OCI-LY7 (cell line): Measurements from ENCODE around the gene SDC4. TPM values are rescaled to one million over a fixed set of nuclear protein-coding genes. Genes with fewer than 3 reads are reported as not detected.
A peak's percentile ranks its signal among the peaks of the same experiment; 100 is the strongest.

Experiments
- BruUV-seq: library from RNA; stranded (reverse); fragments of 400-500 nt; replicated peaks from 2 replicates; lab custom pipeline; 2021; lab: Mats Ljungman, UMichigan
- CTCF ChIA-PET: fragments of 300-600 bp; sonication (Branson Sonifier 250); formaldehyde crosslinking; loops from one replicate; lab custom pipeline; 2022; ENCODE audit warnings: antibody characterized with exemption; ENCODE audit not compliant: unreplicated experiment; lab: Charles Lee
- POLR2A ChIA-PET: fragments of 300-600 bp; sonication (Branson Sonifier 250); formaldehyde crosslinking; loops from one replicate; lab custom pipeline; 2022; ENCODE audit warnings: antibody characterized with exemption; lab: Charles Lee
- DNase-seq: peaks from one replicate; pipeline ENCODE4 v3.0.0-alpha.2; 2015; ENCODE audit warnings: low spot score
- H2AFZ ChIP-seq: fragments of 200-600 bp; sonication (generic), shearing (Covaris generic); 2 replicates; pipeline ENCODE4 v1.6.1; 2014; ENCODE audit warnings: mild to moderate bottlenecking, antibody characterized with exemption, low read length, moderate library complexity
- H3K27ac ChIP-seq: fragments of 200-600 bp; sonication (generic); 2 replicates; pipeline ENCODE4 v1.5.1; 2014; ENCODE audit warnings: mixed run types, low read depth, mild to moderate bottlenecking, moderate library complexity, low read length, inconsistent platforms; ENCODE audit not compliant: poor library complexity, severe bottlenecking
- H3K36me3 ChIP-seq: fragments of 200-600 bp; sonication (generic); 2 replicates; pipeline ENCODE4 v1.6.1; 2014; ENCODE audit warnings: mild to moderate bottlenecking, antibody characterized with exemption, low read length, moderate library complexity, mixed read lengths; ENCODE audit not compliant: insufficient read depth
- H3K4me1 ChIP-seq: fragments of 200-600 bp; sonication (generic); 2 replicates; pipeline ENCODE4 v1.5.1; 2014; ENCODE audit warnings: mild to moderate bottlenecking, low read length; ENCODE audit not compliant: insufficient read depth, poor library complexity, severe bottlenecking
- H3K4me2 ChIP-seq: fragments of 200-600 bp; sonication (generic); 2 replicates; pipeline ENCODE4 v1.6.1; 2014; ENCODE audit warnings: mild to moderate bottlenecking, low read length
- H3K4me3 ChIP-seq: fragments of 200-600 bp; sonication (generic); 2 replicates; pipeline ENCODE4 v1.5.1; 2014; ENCODE audit warnings: mild to moderate bottlenecking, low read depth, low read length; ENCODE audit not compliant: poor library complexity, severe bottlenecking
- H3K79me2 ChIP-seq: fragments of 200-600 bp; sonication (generic); 2 replicates; pipeline ENCODE4 v1.6.1; 2016; ENCODE audit warnings: low read depth, mild to moderate bottlenecking, low read length, moderate library complexity, mixed read lengths; ENCODE audit not compliant: insufficient read depth
- H3K9me2 ChIP-seq: fragments of 200-600 bp; sonication (generic); 2 replicates; pipeline ENCODE4 v1.6.1; 2016; ENCODE audit warnings: mild to moderate bottlenecking, low read length, mixed read lengths; ENCODE audit not compliant: insufficient read depth
- H3K9me3 ChIP-seq: fragments of 200-600 bp; sonication (generic); 2 replicates; pipeline ENCODE4 v1.6.1; 2014; ENCODE audit warnings: mild to moderate bottlenecking, mixed run types, low read length, mixed read lengths
- H4K20me1 ChIP-seq: fragments of 200-600 bp; sonication (generic); 2 replicates; pipeline ENCODE4 v1.6.1; 2014; ENCODE audit warnings: mild to moderate bottlenecking, antibody characterized with exemption, low read length, moderate library complexity, mixed read lengths; ENCODE audit not compliant: insufficient read depth
- EZH2phosphoT487 ChIP-seq: fragments of 200-600 bp; sonication (generic); IDR thresholded peaks from 2 replicates; pipeline ENCODE4 v1.6.1; 2018; ENCODE audit warnings: low read depth, borderline replicate concordance, mild to moderate bottlenecking, mixed run types, antibody characterized with exemption, low read length, moderate library complexity, mixed read lengths
- intact Hi-C: fragments of 100-400 bp; cut with micrococcal nuclease; formaldehyde crosslinking; loops from one replicate; pipeline ENCODE4 v1.10.0; 2022; ENCODE audit not compliant: unreplicated experiment
- total RNA-seq, 2 experiments: library from RNA; depleted of rRNA in 1 of 2; stranded (reverse); fragments of >200 nt in 1 of 2; shearing (Covaris generic) in 1 of 2; gene quantifications; 2 replicates each; pipeline ENCODE4 v1.2.3, GENCODE V29; 2014 to 2022
- TF ChIP-seq, protein P1 (sequence below): fragments of 200-600 bp; sonication (generic); conservative IDR thresholded peaks from 2 replicates; pipeline ENCODE4 v1.5.1; 2014; ENCODE audit warnings: mild to moderate bottlenecking, antibody characterized with exemption, low read length, moderate library complexity, mixed read lengths

The SDC4 gene
- total RNA-seq, 2 experiments from 2014 or later = not detected

- Histone ChIP-seq H3K79me2 (no peaks in the 10 kb centered on the region), H3K4me2 (no peak overlapping the region)
Measured at GRCh38 chr20:45328451-45328850, 19.8 kb downstream of the SDC4 start.

DNA sequence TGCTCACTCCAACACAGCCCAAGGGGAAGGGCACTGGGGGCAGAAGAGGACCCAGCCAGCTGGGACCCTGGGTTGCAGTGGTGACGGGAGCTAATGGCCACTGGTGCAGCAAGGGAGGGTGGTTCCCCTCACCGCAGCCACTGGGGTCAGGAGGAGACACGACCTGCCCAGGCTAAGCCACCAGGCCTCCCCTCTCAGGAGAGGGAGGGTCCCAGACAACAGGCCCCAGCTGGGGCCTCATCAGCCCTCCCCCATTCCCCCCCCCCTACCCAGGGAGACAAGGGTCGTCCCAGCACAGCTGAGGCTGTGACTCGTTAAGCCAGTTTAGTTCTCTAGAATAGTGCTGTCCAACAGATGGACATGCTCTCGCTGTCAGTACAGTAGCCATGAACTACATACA, 22.9 kb downstream of the SDC4 start:
- TF ChIP-seq EZH2phosphoT487 = no peak
- TF ChIP-seq, protein P1, sequence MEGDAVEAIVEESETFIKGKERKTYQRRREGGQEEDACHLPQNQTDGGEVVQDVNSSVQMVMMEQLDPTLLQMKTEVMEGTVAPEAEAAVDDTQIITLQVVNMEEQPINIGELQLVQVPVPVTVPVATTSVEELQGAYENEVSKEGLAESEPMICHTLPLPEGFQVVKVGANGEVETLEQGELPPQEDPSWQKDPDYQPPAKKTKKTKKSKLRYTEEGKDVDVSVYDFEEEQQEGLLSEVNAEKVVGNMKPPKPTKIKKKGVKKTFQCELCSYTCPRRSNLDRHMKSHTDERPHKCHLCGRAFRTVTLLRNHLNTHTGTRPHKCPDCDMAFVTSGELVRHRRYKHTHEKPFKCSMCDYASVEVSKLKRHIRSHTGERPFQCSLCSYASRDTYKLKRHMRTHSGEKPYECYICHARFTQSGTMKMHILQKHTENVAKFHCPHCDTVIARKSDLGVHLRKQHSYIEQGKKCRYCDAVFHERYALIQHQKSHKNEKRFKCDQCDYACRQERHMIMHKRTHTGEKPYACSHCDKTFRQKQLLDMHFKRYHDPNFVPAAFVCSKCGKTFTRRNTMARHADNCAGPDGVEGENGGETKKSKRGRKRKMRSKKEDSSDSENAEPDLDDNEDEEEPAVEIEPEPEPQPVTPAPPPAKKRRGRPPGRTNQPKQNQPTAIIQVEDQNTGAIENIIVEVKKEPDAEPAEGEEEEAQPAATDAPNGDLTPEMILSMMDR = no peak
- Histone ChIP-seq H3K4me3 (no peak overlapping the region), H3K9me2 (no peaks in the 10 kb centered on the region), H3K27ac (no peak overlapping the region), H3K4me2 (0 out of 2 replicates have a peak overlapping the region, but pooled peaks have one; percentile 11), H3K4me1 (peaks cover 45% of the 10 kb centered on the region), H3K36me3 (no peaks in the 10 kb centered on the region), H3K79me2 (no peaks in the 10 kb centered on the region), H3K9me3 (peaks cover 5% of the 10 kb centered on the region; the same call in 1 of the 2 replicates), H4K20me1 (no peaks in the 10 kb centered on the region), H2AFZ (peak overlapping the region; percentile 33; the same call in 1 of the 2 replicates)
- intact Hi-C loops = no loop called here
- BruUV-seq = no TSS peak
- ChIA-PET CTCF (no interaction called here), POLR2A (no interaction called here)
- DNase-seq = no peak

More at GRCh38 chr20:45328451-45328850, 19.8 kb downstream of the SDC4 start:
- no peak for TF ChIP-seq EZH2phosphoT487
- TF ChIP-seq, protein P1 = no peak
- no peaks in the 10 kb centered on the region for H3K36me3 ChIP-seq
- ChIA-PET CTCF (no interaction called here), POLR2A (no interaction called here)
- no TSS peak for BruUV-seq
- H3K9me2 ChIP-seq = no peaks in the 10 kb centered on the region
- intact Hi-C loops = no loop called here
- no peaks in the 10 kb centered on the region for H4K20me1 ChIP-seq
- H3K4me3 ChIP-seq = no peak overlapping the region
- no peak for DNase-seq
- H3K27ac ChIP-seq = no peak overlapping the region
- no peak overlapping the region for H2AFZ ChIP-seq
- no peaks in the 10 kb centered on the region for H3K9me3 ChIP-seq
- peaks cover 23% of the 10 kb centered on the region for H3K4me1 ChIP-seq

DNA sequence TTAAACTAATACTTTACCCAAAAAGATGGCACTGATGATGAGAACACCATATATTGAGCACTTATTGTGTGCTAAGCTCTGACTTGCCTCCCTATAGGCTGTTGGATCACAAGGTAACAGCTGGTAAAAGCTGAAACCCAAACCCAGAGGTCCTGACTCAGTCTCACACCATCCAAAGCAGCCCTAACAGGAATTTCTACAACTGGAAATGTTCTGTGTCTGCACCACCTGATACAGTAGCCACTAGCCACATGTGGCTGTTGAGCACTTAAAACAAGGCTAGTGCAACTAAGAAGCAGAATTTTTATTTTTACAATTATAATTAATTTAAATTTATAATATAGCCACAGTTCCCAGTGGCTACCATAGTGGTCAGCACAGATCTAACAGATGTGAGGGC, 24.5 kb downstream of the SDC4 start:
- POLR2A ChIA-PET = no interaction called here

More for the DNA sequence above, 24.5 kb downstream of the SDC4 start:
- peaks cover 62% of the 10 kb centered on the region for H3K4me1 ChIP-seq
- H3K27ac ChIP-seq = no peak overlapping the region
- no peaks in the 10 kb centered on the region for H3K9me2 ChIP-seq
- no TSS peak for BruUV-seq
- no peaks in the 10 kb centered on the region for H4K20me1 ChIP-seq
- no peak overlapping the region for H2AFZ ChIP-seq
- intact Hi-C loops = loop anchor here (1.0 to 5.0 kb wide), 3 partner anchors 113 to 448 kb away; no protein-coding TSS in a partner anchor
- no peak for DNase-seq
- no peaks in the 10 kb centered on the region for H3K79me2 ChIP-seq
- H3K9me3 ChIP-seq = peaks cover 5% of the 10 kb centered on the region; the same call in 1 of the 2 replicates
- no peak overlapping the region for H3K4me2 ChIP-seq
- no peaks in the 10 kb centered on the region for H3K36me3 ChIP-seq
- H3K4me3 ChIP-seq = no peak overlapping the region
- TF ChIP-seq, protein P1 = no peak
- TF ChIP-seq EZH2phosphoT487 = no peak
- CTCF ChIA-PET = no interaction called here
